GM19395 (cell line): ENCODE data around the gene TST.
"Not testable (repeated sequence)": the region's sequence is repeated elsewhere in the genome, so short reads cannot be mapped to it uniquely, and the experiment has no call there.

Source experiments
- ATAC-seq: cut with Tn5 transposase; IDR thresholded peaks from one replicate; pipeline ENCODE4 v1.9.1; 2021; ENCODE audit warnings: mild to moderate bottlenecking, moderate library complexity; ENCODE audit not compliant: unreplicated experiment

The TST gene

DNA sequence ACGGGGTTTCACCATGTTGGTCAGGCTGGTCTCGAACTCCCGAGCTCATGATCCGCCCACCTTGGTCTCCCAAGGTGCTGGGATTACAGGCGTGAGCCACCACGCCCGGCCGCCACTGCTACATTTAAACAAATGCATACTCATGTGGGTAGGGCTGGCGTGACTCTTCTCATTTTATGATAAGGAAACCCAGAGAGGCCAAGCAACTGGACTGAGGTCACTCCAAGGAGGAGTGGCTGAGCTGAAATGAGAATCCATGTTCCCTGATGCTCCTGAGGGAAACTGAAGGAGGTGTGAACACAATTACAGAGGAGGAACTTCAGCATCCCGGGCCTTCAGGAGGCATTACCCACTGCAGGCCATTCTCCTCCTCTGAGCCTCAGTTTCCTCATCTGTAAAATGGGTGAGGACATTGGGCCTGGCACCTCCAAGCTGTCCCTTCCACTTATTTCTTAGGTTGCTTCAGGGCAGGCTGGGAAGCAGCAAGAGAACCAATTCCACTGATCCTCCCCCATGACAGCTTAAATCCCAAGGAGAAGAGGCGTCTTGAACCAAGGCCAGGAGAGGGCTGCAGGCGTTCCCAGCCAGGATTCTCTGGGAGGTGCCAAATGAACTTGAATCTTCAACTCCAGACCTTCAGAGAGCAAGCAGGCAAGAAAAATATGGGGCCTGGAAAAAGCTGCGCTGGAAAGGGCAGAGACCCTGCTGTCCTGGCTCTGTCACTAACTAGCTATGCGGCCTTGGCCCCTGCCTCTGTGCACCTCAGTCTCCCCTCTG lies 2.9 kb downstream of the TST start:
- ATAC-seq: no peak

- ATAC-seq: no peak
These were observed 3.7 kb downstream of the TST start for GRCh38 chr22:37015587-37015878.

GRCh38 chr22:37014835-37015586 lies 4.2 kb downstream of the TST start:
- no peak for ATAC-seq

- ATAC-seq: no peak
These were observed 4.8 kb downstream of the TST start for GRCh38 chr22:37014415-37014806.

DNA sequence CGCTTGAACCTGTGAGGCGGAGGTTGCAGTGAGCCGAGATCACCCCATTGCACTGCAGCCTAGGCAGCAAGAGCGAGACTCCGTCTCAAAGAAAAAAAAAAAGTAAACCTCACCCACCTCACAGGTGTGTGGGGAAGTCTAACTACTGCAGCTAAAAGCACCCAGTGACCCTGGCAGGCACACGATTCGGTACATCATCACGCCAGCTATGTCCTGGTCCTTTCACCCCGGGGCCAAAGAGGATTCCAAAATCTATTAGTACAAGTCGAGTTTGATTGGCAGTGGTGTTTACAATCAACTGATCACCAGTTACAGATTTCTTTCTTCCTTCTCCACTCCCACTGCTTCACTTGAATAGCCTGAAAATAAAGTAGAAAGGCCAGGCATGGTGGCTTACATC lies 6.3 kb downstream of the TST start:
- no peak for ATAC-seq

DNA sequence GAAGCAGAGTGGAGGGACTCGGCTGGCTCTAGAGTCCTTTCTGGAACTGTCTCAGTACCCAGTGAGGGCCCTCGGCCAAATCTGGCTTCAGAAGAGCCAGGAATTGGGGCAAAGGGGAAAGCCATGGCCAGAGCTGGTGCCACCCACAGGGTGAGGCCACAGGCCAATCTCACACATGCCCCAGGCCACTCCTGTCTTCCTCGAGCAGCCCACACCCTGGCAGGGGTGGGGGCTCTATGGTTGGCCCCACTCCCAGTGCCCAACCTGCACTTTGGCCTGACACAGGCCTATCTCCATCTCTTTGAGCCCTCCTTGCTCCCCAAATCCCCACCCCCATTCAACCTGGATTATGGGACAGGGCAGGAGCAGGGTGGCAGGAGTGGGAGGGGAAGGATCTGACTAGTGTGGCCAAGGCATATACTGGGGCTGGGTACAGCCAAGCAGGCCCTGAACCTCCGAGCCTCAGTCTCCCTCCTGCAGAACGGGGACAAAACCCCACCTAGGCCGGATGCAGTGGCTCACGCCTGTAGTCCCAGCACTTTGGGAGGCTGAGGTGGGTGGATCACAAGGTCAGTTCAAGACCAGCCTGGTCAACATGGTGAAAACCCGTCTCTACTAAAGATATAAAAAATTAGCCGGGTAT lies 6.9 kb downstream of the TST start:
- ATAC-seq: no peak

DNA sequence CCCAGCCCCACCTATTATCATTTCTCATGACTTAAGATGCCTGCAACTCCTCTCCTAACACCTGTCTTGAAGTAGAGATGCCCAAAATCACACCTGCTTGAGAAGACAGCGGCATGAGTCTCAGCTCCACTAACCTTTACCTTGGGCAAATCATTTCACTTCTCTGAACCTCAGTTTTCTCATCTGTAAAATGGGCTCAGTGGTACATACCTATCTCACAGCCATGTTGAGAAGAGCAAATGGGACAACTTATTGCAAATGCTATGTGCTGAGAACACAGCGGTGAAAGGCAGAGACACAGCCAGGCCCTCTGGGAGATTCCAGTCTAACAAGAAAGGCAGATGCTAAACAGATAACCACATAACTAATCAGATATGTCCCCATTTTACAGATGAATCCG lies 7.8 kb downstream of the TST start:
- no peak for ATAC-seq

- ATAC-seq: no peak
These were observed 8.3 kb downstream of the TST start for GRCh38 chr22:37010976-37011375.

GRCh38 chr22:37010174-37010573 lies 9.1 kb downstream of the TST start:
- no peak for ATAC-seq

GRCh38 chr22:37009490-37009889 lies 9.8 kb downstream of the TST start:
- ATAC-seq: no peak

DNA sequence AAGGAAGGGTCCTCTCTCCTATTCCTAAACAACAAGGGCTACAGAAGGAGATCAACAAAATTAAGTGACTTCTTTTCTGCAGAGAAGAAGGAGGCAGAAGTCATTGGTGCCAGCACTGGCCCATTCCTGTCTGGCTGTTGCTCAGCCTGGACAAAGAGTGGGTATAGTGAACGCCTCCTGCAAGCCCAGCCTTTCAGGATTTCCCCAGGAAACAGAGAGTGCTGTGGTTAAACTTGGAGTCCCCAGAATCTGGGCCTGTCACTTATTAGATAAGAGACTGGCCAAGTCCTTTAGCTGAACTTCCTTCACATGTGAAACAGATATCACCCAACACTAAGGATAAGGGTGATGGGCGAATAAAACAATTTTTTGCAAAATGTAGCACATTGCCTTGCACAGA lies 10.9 kb downstream of the TST start:
- no peak for ATAC-seq

GRCh38 chr22:37007651-37008050 lies 11.6 kb downstream of the TST start:
- ATAC-seq: no peak

- no peak for ATAC-seq
These were observed 16.6 kb downstream of the TST start for GRCh38 chr22:37002633-37003032.

DNA sequence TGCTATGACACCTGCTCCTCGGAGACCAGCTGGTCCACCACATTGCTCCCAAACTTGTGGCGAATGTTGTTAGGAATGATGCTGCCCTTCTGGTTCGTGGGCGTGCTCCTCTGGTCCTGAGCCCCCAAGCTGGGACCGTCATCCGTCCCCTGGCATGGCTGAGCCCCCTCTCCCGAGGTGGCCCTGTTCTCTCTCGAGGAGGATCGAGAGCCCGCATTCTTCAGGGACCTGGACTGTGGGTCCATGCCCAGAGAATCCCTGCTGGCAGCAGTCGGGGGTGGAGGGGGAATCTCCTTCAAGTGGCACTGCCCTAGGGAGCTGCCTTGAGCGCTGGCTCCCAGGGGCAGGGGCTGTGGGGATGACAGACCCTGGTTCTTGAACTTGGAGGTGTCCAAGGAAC lies 17.4 kb downstream of the TST start:
- no peak for ATAC-seq

DNA sequence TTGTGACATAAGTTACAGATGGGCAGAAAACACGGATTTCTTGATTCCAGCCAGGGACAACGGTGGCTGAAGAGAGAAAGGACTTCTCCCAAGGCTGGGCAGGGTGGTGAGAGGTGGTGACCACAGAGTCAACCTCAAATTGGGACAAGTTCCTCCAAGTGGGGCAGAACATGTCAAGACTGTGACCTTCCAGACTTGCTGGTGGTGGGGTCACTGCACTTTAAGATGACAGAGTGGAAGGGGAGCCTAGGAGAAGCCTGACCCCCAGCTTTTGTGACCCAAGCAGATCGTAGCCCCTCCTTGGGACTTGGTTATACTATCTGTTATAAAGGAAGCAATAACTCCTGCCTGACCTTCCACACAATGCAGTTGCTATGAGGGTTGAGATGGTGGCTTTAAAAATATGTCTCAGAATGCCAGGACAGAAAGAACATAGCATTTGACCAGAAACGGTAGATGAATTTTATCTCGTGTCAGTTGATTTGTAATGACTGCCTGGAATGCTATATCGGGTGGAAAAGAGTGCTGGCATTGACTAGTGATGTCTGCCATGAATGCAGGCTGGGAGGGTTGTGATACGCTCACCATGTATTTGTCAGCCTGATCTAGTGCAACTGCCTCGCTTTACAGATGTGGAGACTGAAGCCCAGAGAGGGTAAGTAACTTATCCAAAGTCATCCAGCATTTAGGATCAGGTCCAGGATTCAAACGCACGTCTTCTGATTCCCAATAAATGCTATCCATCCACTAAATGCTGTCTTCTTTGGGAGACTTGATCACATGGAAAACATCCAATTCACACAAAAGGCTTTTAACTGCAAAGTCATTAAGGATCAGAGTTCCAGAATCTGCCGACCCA lies 18.3 kb downstream of the TST start:
- no peak for ATAC-seq

- ATAC-seq: no peak
These were observed 19.8 kb downstream of the TST start for GRCh38 chr22:36999463-36999862.

DNA sequence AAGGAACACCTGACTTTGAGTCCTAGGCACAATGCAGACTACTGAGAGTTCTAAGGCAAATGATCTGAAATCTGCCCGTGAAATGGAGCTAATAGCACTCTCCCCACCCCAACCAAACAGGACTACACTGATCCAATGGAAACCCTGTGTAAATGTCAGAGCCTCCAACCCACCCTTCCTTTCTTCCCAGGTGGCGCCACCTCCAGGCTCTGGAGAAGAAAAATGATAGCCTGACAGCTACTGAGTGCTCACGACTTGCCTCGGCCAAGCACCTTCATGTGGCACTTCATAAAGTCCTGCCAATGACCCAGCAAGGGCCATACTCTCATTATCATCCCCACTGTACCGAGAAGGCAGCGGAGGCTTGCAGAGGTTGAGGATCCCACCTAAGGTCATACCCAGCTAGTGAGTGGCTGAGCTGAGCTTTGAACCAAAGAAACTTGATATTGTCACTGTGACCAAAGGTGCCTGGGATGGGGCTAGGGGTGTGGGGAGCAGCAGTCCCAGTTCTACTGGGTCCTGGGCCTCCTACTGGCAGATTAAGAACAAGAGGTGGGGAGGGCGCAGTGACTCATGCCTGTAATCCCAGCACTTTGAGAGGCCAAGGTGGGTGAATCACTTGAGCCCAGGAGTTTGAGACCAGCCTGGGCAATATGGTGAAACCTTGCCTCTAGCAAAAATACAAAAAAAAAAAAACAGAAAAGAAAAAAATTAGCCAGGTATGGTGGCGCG lies 20.5 kb downstream of the TST start:
- no peak for ATAC-seq

DNA sequence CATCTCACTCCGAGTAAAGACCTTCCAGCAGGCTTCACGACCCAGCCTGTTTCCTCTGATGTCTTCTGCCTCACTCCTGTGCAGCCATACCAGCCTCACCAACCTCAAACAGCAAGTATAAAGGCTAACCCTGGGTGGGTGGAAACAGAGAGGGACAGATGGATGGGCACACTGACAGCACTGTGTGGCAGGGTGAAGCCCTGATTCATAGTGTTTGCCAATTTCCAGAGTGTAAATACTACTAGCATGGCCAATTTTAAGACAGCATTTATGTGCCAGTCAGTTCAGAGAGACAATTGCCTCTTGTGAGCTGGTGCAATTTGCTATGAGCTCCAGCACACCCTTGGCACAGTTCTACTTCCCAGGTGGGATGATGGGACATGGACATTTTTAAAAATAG lies 21.5 kb downstream of the TST start:
- ATAC-seq: no peak

- ATAC-seq: no peak
These were observed 28.0 kb downstream of the TST start for GRCh38 chr22:36991206-36991605.

GRCh38 chr22:36990457-36990856 lies 28.8 kb downstream of the TST start:
- ATAC-seq: no peak

DNA sequence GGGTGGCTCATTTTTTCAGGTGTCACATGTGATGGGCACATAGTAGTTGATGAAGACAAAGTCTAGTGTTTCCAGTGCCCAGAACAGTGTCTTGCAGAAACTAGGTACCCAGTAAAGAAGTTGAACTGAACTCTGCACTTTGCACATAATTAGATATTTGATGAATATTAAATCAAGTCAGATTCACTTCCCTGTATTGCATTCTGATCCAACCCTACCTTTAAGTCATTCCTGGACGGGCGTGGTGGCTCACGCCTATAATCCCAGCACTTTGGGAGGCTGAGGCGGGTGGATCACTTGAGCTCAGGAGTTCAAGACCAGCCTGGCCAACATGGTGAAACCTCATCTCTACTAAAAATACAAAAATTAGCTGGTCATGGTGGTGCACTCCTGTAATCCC lies 30.2 kb downstream of the TST start:
- ATAC-seq: not testable (repeated sequence)
